Activated effector memory CD4-positive, alpha-beta T cell treated with anti-CD3 and anti-CD28 coated beads, Interleukin-2, amount 50 U/mL, for 16 hours (primary cell): Measurements from ENCODE around the gene KATNAL2.

Source experiments
- DNase-seq: peaks from one replicate; pipeline ENCODE4 v3.0.0-alpha.2; 2020

The KATNAL2 gene, protein sequence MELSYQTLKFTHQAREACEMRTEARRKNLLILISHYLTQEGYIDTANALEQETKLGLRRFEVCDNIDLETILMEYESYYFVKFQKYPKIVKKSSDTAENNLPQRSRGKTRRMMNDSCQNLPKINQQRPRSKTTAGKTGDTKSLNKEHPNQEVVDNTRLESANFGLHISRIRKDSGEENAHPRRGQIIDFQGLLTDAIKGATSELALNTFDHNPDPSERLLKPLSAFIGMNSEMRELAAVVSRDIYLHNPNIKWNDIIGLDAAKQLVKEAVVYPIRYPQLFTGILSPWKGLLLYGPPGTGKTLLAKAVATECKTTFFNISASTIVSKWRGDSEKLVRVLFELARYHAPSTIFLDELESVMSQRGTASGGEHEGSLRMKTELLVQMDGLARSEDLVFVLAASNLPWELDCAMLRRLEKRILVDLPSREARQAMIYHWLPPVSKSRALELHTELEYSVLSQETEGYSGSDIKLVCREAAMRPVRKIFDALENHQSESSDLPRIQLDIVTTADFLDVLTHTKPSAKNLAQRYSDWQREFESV

DNA sequence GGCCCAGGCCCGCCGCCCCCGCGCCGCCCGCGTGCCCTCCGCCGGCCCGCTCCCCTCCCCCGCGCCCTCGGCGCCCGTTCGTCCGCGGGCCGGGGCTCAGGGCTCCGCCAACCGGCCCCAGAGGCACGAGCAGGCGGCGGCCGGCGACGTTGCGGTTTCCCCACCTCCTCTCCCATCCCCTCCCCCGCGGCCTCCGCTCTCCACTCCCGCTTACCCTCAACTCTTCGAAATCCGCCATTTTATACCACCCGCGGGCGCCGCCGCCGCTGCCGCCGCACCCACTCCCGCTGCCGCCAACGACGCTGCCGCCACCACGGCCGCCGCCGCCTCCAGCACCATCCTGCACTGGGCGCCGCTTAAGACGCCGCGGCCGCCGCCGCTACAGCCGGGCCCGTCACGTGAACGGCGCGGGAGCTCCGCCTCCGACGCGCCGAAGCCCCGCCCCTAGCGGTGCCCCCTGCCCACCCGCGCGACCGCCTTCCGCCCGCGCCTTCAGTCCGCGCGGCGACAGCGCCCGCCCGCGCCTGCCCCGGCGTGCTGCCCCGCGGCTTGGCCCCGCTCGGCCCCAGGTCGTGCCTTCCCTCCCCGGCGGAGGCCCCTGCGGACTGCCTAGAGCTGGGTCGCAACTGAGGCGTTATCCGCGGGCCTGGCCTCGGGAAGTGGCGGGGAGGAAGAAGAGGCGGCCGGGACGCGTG lies at the start of gene KATNAL2, which contains the start of gene PIAS2:
TSS of gene KATNAL2 (plus strand) at position 495 of the 695 bp plus-strand sequence. CDS start 29,271 bp downstream, outside the sequence.
TSS of gene PIAS2 (minus strand) at position 400 of the 695 bp plus-strand sequence. CDS start at position 238, 162 bp downstream.
- peak; percentile 91 for DNase-seq

- DNase-seq, result no peak
These were observed 49.1 kb upstream of the KATNAL2 start for GRCh38 chr18:46868169-46868921.

- DNase-seq, result no peak
These were observed 39.9 kb upstream of the KATNAL2 start for GRCh38 chr18:46877329-46877987.

- DNase-seq, result no peak
These were observed 34.2 kb upstream of the KATNAL2 start for GRCh38 chr18:46883180-46883579.

DNA sequence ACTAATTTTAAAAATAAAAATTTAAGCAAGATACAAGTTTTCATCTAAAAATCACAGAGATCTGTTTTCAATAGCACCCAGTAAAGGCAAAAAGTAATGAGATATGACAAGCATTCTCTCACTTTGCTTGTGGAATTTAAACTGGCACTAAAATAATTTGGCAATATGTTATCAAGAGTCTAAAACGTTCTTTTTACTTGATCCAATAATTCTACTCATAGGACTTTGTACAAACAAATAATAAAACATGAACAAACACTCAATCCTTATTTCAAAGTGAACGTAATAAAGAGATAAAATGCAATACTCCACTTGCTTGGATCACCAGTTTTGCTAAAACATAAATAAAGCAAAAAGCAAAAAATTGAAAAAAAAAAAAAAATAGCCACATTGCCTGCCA lies 30.5 kb upstream of the KATNAL2 start:
- DNase-seq, result no peak

DNA sequence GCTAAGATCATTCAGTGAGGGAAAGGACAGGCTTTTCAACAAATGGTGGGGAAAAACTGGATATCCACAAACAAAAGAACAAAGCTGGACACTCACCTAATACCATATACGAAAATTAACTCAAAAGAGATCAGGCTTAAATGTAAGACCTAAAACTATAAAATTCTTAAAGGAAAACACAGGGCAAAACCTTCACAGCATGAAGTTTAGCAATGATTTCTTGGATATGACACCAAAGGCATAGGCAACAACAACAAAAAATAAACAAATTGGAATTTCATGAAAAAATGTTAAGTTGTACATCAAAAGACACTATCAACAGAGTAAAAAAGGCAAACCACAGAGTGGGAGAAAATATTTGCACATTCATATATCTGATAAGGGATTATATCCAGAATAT lies 28.4 kb upstream of the KATNAL2 start:
- no peak for DNase-seq

GRCh38 chr18:46891742-46892214 lies 25.6 kb upstream of the KATNAL2 start:
- no peak for DNase-seq

GRCh38 chr18:46892842-46893241 lies 24.6 kb upstream of the KATNAL2 start:
- no peak for DNase-seq

DNA sequence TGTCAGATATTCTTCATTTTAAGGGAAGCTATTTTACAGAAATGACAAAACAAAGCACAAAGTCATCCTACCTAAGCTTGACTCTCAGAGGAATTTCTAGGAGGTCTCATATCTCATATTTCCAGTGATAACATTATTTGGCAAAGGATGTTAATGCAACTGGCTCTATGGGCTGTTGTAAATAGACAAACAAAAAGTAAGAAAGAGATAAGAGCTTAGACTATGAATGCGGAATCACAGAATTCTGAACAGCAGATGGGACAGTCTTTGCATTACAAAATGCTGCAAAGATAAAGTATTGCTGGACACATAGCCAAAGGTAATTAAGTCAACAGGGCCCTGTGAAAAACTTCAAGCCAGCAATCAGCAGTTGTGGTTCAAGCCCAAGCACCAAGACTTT lies 24.0 kb upstream of the KATNAL2 start:
- DNase-seq, result no peak

GRCh38 chr18:46894124-46894523 lies 23.3 kb upstream of the KATNAL2 start:
- no peak for DNase-seq

DNA sequence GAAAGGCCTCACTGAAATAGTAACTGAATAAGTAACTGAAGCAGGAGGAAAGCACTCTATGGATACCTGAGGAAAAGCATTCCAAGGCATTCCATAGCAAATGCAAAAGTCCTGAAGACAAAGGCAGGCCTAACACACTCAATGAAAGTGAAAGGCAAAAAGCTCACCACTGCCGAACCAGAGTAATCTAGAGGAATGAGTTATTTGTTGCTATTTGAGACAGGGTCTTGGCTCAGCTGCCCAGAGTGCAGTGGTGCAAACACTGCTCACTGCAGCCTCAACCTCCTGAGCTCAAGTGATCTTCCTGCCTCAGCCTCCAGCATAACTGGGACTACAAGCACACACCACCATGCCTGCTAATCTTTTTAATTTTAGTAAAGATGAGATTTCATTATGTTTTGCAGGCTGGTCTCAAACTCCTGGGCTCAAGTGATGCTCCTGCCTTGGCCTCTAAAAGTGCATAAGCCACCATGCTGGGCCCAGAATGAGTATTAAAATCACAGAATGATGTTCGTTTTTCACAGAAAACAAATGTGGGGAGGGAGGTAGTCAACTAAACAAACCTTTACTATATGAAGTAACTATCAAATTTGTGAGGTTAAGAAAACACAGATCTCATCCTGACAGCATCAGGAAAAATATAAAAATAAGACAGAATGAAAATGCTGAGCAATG lies 18.0 kb upstream of the KATNAL2 start:
- no peak for DNase-seq

- no peak for DNase-seq
These were observed 14.0 kb upstream of the KATNAL2 start for GRCh38 chr18:46903406-46903805.

DNA sequence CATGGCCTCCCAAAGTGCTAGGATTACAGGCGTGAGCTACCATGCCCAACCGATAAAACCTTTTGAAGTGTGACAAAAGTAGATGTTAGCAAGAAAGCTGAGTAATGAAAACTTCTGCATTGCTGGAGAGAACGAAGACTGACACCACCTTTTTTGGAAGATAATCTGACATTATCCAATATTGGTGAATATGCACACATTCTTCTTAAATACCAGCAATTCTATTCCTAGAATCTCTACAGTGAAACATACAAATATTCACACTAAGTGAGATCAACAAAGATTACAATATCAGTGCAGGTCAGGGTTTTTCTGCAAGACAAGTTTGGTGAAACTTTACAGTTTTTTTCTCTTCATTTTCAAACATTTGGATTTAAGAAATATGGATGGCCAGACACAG lies 7.9 kb upstream of the KATNAL2 start:
- DNase-seq, result no peak

- no peak for DNase-seq
These were observed 6.5 kb upstream of the KATNAL2 start for GRCh38 chr18:46910856-46911255.

DNA sequence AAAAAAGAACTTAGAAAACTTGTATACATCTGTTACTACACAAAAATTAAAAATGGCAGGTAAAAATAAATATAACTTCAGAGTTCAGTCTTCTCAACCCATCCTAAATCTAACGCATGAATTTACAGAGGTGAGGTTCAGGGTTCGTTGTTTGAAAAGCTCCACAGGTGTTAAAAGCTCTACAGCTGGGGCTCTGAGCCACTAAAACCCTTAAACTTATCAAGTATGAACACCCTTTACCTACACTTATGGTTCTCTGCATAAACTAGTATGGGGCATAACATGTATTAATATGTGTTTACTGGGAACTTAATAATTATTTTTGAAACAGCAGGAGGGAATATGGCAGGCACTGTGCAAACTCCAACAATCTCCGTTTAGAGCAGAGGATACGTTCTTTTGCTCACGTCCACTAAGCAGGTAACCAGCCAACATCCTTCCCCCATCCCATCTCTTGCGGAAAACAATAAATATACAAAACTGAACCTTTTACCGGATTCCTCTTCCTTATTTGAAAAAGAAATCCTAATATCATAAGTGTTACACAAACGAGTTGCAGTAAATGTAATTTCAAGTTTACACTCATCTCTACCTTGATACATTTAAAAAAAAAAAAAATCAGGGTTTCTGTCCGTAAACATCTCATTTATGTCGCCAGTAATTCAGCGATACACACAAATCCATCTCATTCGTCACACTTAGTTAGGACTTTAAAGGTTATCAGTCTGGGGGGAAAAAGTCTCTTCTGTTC lies 1.4 kb upstream of the KATNAL2 start:
- no peak for DNase-seq

GRCh38 chr18:46916551-46917107 lies 773 bp upstream of the KATNAL2 start:
- DNase-seq, result no peak

GRCh38 chr18:46917803-46918600 lies 600 bp downstream of the KATNAL2 start:
- DNase-seq, result no peak

DNA sequence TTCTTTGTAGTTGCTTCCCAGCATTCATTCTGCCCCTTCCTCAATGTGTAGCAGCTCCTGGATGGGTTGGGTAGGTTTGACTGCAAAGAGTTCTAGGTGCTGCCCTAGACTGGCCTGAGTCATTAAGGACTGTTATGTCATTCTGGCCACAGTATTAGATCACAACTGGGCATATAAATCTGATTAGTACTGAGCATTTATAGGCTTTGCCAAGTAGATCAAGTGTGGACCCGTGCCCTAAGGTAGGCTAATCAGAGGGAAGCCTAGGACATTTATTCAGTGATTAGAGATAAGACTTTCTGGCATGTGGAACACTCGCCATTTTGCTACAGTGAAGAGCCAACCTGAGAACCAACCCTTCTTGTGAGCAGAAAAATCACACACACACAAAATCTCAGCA lies 2.7 kb downstream of the KATNAL2 start:
- DNase-seq, result no peak

- DNase-seq, result no peak
These were observed 3.3 kb downstream of the KATNAL2 start for GRCh38 chr18:46920653-46921052.
